H1 (cell line): ENCODE data around the gene TBX4. TPM values are rescaled to one million over a fixed set of nuclear protein-coding genes. Genes with fewer than 3 reads are reported as not detected.

Source experiments
- ASH2L ChIP-seq: fragments of 200-600, 300-600 bp; sonication (generic); IDR thresholded peaks from one replicate; pipeline ENCODE4 v1.7.1; 2017; ENCODE audit warnings: low read length
- POLR2AphosphoS5 ChIP-seq: IDR thresholded peaks from 2 replicates; pipeline ENCODE4 v1.6.1; 2011; ENCODE audit warnings: low read depth, low read length
- SIX5 ChIP-seq: IDR thresholded peaks from 2 replicates; pipeline ENCODE4 v1.6.1; 2011; ENCODE audit warnings: mild to moderate bottlenecking, low read depth, low read length
- polyA plus RNA-seq, 7 experiments: library from polyadenylated mRNA; depleted of rRNA in 3 of 7; stranded (reverse) in 5 of 7; unstranded in 2 of 7; fragments of >200 nt in 5 of 7; fragments of 200-250 nt in 2 of 7; gene quantifications; 1 replicate in 5 of 7; 2 replicates in 1 of 7; 4 replicates in 1 of 7; pipeline versions ENCODE4 v1.2.1 to v1.2.3, GENCODE V29; 2011 to 2013; ENCODE audit warnings: missing spikeins in 2 of 7, mixed read lengths in 2 of 7
- total RNA-seq: library from RNA; stranded (reverse); fragmentation: NEBNext Ultra II Directional; extraction: Animal tissue kit (Norgen Biotek cat#: 25700); gene quantifications from 2 replicates; pipeline ENCODE4 v1.2.1, GENCODE V29; 2021

Gene TBX4
- total and polyA plus RNA-seq, 2 of the 8 experiments (the other 6 are each of a cell fraction or from before 2014, with no cell fraction given), result 0.02 TPM; not detected in 1

DNA sequence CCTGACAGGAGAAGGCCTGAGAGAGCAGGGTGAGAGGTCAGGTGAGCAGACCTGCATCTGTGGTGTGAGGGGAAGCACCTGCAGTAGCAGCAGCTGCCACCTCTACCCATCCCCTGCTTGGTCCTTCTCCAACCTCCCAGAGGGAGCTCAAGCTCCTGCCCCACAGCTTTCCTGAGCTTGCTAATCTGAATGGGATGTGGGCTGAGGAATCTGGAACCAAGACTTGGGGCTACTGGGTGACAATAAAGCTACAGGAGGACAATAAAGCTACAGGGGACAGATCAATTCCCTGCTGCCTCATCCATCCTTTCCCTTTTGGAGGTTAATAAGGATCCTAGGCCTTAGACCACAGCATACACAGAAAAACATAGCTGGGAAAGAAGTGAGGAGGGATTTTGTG, 4.9 kb upstream of the TBX4 start (continued):
- no peak for TF ChIP-seq POLR2AphosphoS5
- TF ChIP-seq SIX5, result no peak
- no peak for TF ChIP-seq ASH2L
